HG02970 (cell line): ENCODE results near the gene OR51I2.

Experiments
- ATAC-seq: cut with Tn5 transposase; IDR thresholded peaks from one replicate; pipeline ENCODE4 v1.9.1; 2021; ENCODE audit warnings: mild to moderate bottlenecking, moderate library complexity, moderate number of reproducible peaks; ENCODE audit not compliant: unreplicated experiment, low FRiP score

The OR51I2 gene

DNA sequence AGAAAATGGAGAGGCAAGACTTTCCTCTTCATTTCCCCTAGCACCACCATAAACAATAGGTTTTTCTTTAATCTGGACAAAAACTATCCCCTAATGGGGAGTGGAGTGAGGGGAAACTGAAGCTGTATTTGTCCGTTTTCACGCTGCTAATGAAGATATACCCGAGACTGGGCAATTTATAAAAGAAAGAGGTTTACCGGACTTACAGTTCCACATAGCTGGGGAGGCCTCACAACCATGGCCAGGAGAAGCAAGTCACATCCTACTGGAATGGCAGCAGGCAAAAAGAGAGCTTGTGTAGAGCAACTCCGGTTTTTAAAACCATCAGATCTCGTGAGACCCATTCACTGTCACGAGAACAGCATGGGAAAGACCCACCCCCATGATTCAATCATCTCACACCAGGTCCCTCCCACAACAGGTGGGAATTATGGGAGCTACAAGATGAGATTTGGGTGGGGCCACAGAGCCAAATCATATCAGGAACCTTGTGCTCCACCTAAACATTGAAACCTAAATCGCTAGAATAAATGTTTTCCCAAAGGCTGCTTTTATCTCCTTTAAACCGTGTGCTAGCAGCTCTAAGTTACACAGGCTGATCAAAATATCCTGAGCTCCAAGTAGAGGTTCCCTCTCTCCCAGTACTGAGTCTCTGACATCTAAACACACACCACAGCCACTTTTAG lies 56.4 kb downstream of the OR51I2 start:
- no peak for ATAC-seq
